Skeletal muscle satellite cell (primary cell): Measurements from ENCODE around the gene PLXNB3.
"Not testable (repeated sequence)": the region's sequence is repeated elsewhere in the genome, so short reads cannot be mapped to it uniquely, and the experiment has no call there.

Experiments used
- H3K27me3 ChIP-seq: 2 replicates; pipeline ENCODE4 v1.7.0; 2013; ENCODE audit warnings: low read length; ENCODE audit not compliant: control insufficient read depth, insufficient read depth
- H3K36me3 ChIP-seq: 2 replicates; pipeline ENCODE4 v1.7.0; 2013; ENCODE audit warnings: mild to moderate bottlenecking, control low read depth, low read length; ENCODE audit not compliant: insufficient read depth
- H3K4me1 ChIP-seq: 2 replicates; pipeline ENCODE4 v1.7.0; 2013; ENCODE audit warnings: low read length; ENCODE audit not compliant: control insufficient read depth, insufficient read depth
- H3K4me2 ChIP-seq: 2 replicates; pipeline ENCODE4 v1.7.0; 2013; ENCODE audit warnings: mild to moderate bottlenecking, low read length
- H3K4me3 ChIP-seq: 2 replicates; pipeline ENCODE4 v1.7.0; 2013; ENCODE audit warnings: low read length
- H3K9ac ChIP-seq: 2 replicates; pipeline ENCODE4 v1.7.0; 2013; ENCODE audit warnings: mild to moderate bottlenecking, low read depth, low read length, moderate library complexity
- H3K9me3 ChIP-seq: replicated peaks from 2 replicates; pipeline ENCODE4 v1.7.0; 2013; ENCODE audit warnings: mild to moderate bottlenecking, control low read depth, low read length

Gene PLXNB3

DNA sequence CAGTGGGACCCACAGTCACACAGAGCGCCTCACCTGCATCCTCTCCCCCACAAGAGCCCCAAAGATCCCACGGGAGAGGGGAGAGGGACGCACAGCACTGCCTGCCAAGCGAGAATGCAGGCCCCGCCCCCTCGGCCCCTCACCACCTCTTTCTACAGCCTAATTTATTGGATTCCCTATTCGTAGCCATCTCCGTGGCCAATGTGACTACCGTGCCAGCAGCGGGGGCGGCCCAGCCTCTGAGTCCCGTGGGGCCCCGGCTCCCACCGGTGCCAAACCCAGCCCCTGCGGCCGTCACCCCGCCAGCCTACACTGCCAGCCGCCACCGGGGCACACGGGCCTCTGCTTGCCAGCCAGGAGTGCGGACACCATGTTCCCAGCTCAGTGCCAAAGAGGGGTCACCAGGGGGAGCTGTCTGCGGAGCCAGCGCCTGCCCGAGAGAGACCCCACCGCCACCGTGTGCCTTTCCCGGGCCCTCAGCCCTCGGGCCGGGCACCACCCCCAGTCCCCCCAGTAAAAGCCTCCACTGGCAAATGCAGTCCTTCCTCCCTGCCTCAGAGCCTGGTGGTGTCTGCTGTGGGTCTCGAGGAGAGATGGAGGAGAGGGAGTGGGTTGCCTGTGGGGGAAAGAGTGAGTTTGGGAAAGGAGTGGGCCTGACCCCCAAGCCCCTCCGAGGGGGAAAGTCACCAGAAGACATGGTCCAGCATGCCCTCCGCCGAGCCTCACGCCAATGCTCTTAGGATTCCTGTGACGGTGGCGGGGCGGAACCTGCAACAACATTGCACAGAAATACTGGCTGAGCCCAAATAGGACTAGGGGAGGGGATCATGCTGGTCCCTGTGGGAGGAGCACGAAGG, 19.6 kb upstream of the PLXNB3 start:
- Histone ChIP-seq H3K27me3 (no peaks in the 10 kb centered on the region), H3K4me3 (no peak overlapping the region), H3K9me3 (no peaks in the 10 kb centered on the region), H3K4me2 (no peak overlapping the region), H3K9ac (no peak overlapping the region), H3K36me3 (no peaks in the 10 kb centered on the region), H3K4me1 (peaks cover 2% of the 10 kb centered on the region)

- H3K4me3 ChIP-seq, H3K27me3 ChIP-seq, H3K9ac ChIP-seq, H3K4me2 ChIP-seq, H3K36me3 ChIP-seq, H3K9me3 ChIP-seq, H3K4me1 ChIP-seq: not testable (repeated sequence)
Measured at GRCh38 chrX:153745067-153745433, 19.0 kb upstream of the PLXNB3 start.

DNA sequence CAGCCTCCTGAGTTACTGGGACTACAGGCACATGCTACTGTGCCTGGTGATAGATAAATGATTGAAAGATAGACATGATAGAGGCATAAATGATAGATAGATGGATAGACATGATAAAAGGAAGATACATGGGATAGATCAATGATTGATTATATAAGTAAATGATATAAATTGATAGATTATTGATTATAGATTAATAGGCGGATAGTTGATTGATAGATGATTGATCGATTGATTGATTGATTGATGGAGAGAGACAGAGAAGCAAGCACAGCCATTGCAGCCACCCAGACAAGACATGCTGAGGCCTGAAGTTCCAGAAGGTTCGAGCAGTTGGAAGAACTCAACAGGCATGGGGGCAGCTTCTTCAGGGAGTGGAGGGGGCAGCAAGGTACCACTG, 17.7 kb upstream of the PLXNB3 start:
- Histone ChIP-seq H3K9me3 (no peaks in the 10 kb centered on the region), H3K27me3 (peaks cover 3% of the 10 kb centered on the region), H3K4me3 (no peak overlapping the region), H3K9ac (no peak overlapping the region), H3K4me2 (no peak overlapping the region), H3K4me1 (peaks cover 2% of the 10 kb centered on the region), H3K36me3 (no peaks in the 10 kb centered on the region)

- H3K9me3 ChIP-seq, H3K9ac ChIP-seq, H3K4me1 ChIP-seq, H3K4me2 ChIP-seq, H3K36me3 ChIP-seq, H3K4me3 ChIP-seq, H3K27me3 ChIP-seq: not testable (repeated sequence)
Measured at GRCh38 chrX:153746991-153747390, 17.1 kb upstream of the PLXNB3 start.

DNA sequence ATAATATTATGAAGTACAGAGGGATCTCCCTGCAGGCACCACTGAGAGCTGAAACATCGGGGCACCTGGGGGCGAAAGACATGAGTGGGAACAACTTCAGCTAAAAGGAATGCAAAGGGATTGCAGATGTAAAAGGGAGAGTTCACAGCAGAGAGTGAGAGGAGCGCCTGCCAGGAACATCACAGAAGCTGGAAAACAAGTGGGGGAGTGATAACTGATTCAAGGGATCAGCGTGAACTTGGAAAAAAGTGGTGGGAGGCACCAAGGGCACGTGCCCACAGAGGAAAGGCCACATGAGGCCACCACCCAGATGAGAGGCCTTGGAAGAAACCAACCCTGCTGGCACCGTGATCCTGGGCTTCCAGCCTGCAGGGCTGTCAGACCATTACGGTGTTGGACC, 15.0 kb upstream of the PLXNB3 start:
- not testable (repeated sequence) for H3K27me3 ChIP-seq, H3K4me2 ChIP-seq, H3K4me3 ChIP-seq, H3K9ac ChIP-seq, H3K9me3 ChIP-seq, H3K36me3 ChIP-seq, H3K4me1 ChIP-seq

- H3K9ac ChIP-seq = no peak overlapping the region
- H3K4me3 ChIP-seq = no peak overlapping the region
- no peaks in the 10 kb centered on the region for H3K36me3 ChIP-seq
- H3K9me3 ChIP-seq = no peaks in the 10 kb centered on the region
- H3K4me2 ChIP-seq = no peak overlapping the region
- peaks cover 3% of the 10 kb centered on the region for H3K27me3 ChIP-seq
- H3K4me1 ChIP-seq = no peaks in the 10 kb centered on the region
Measured at GRCh38 chrX:153750127-153750774, 13.8 kb upstream of the PLXNB3 start.

GRCh38 chrX:153755136-153755535, 8.9 kb upstream of the PLXNB3 start:
- H3K4me3 ChIP-seq = no peak overlapping the region

GRCh38 chrX:153761863-153762262, 2.2 kb upstream of the PLXNB3 start:
- no peak overlapping the region for H3K4me3 ChIP-seq

More at GRCh38 chrX:153755136-153755535, 8.9 kb upstream of the PLXNB3 start:
- Histone ChIP-seq H3K4me2 (no peak overlapping the region), H3K9ac (no peak overlapping the region), H3K4me1 (no peaks in the 10 kb centered on the region), H3K27me3 (no peaks in the 10 kb centered on the region), H3K9me3 (no peaks in the 10 kb centered on the region), H3K36me3 (no peaks in the 10 kb centered on the region)

DNA sequence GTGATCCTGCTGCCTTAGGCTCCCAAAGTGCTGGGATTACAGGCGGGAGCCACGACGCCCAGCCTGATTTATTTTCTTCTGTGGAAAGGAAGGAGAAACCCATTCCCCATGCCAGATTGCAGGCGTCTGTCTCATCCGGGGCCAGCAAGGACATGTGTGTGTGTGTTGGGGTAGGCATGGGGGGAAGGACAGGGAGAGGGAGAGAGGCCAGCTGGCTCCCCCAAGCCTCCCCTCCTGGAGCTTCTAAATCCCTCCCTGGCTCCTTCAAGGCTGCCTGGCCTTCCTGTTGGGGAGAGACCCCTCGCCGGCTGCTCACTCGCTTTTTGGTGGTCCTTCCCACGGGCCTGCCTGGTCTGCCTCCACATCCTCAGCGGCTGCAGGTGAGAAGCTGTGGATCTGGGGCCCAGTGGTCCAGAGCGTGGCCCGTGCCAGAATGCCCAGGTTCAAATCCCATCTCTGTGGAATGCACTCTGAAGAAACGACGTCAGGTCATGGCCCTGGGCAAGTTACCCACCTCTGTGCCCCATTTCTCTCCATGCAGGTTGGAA, 1.3 kb upstream of the PLXNB3 start:
- H3K27me3 ChIP-seq = no peaks in the 10 kb centered on the region
- H3K36me3 ChIP-seq = no peaks in the 10 kb centered on the region
- H3K9ac ChIP-seq = no peak overlapping the region
- H3K9me3 ChIP-seq = no peaks in the 10 kb centered on the region
- no peak overlapping the region for H3K4me2 ChIP-seq
- no peak overlapping the region for H3K4me3 ChIP-seq
- H3K4me1 ChIP-seq = peaks cover 2% of the 10 kb centered on the region

More at GRCh38 chrX:153761863-153762262, 2.2 kb upstream of the PLXNB3 start:
- Histone ChIP-seq H3K9ac (no peak overlapping the region), H3K9me3 (no peaks in the 10 kb centered on the region), H3K36me3 (no peaks in the 10 kb centered on the region), H3K4me2 (no peak overlapping the region), H3K27me3 (no peaks in the 10 kb centered on the region), H3K4me1 (peaks cover 2% of the 10 kb centered on the region)

- H3K4me3 ChIP-seq = no peak overlapping the region
- no peaks in the 10 kb centered on the region for H3K9me3 ChIP-seq
- no peak overlapping the region for H3K9ac ChIP-seq
- H3K36me3 ChIP-seq = no peaks in the 10 kb centered on the region
- no peak overlapping the region for H3K4me2 ChIP-seq
- H3K27me3 ChIP-seq = no peaks in the 10 kb centered on the region
- H3K4me1 ChIP-seq = peaks cover 2% of the 10 kb centered on the region
Measured at GRCh38 chrX:153763298-153763932, 634 bp upstream of the PLXNB3 start.

- no peaks in the 10 kb centered on the region for H3K9me3 ChIP-seq
- H3K4me3 ChIP-seq = peak overlapping the region; percentile 68
- H3K9ac ChIP-seq = peak overlapping the region; percentile 52
- no peaks in the 10 kb centered on the region for H3K36me3 ChIP-seq
- H3K4me1 ChIP-seq = peaks cover 2% of the 10 kb centered on the region
- peak overlapping the region; percentile 82 for H3K4me2 ChIP-seq
- no peaks in the 10 kb centered on the region for H3K27me3 ChIP-seq
Measured at GRCh38 chrX:153764786-153765137, 713 bp downstream of the PLXNB3 start.
